Stimulated activated CD4-positive, alpha-beta T cell treated with anti-CD3 and anti-CD28 coated beads, Interleukin-12 subunit alpha, Interleukin-12 subunit beta, amount 100 ng/mL, for 24 hours (primary cell): ENCODE results near the gene SPDYC.
A peak's percentile ranks its signal among the peaks of the same experiment; 100 is the strongest.

ENCODE experiments used
- DNase-seq, 2 experiments: peaks; one replicate each; pipeline ENCODE4 v3.0.0-alpha.2; 2020; ENCODE audit warnings: low read depth in 2 of 2

Gene SPDYC, protein sequence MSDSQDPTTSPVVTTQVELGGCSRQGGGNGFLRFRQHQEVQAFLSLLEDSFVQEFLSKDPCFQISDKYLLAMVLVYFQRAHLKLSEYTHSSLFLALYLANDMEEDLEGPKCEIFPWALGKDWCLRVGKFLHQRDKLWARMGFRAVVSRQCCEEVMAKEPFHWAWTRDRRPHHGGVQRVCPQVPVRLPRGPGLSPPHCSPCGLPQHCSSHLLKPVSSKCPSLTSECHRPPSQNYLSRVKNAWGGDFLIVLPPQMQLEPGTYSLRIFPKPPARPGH

DNA sequence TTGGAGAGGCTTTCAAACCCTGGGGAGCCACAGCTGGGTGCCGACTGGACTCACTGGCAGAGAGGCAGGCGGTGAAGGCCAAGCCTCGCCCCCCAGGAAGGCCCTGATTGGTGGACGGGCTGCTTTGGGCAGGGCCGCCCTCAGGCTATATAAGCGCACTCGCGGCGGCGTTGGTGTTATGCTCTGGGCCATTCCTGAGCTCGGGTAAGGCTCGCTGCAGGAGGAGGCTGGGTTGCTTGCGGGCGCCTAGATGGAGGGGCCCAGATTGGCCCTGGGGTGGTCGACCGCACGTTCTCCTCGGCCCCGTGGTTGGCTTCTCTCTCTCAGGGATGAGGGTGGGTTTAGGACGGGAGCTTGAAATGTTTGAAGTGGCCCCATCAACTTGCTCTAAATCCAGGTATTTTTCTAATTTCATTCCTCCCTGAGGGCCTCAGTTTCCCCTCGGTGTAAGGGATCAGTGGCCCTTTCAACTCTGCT, at the start of gene SPDYC:
Gene SPDYC (plus strand): TSS at position 176 of the 477 bp plus-strand sequence. CDS start 1,125 bp downstream, outside the sequence.
- no peak for DNase-seq

DNA sequence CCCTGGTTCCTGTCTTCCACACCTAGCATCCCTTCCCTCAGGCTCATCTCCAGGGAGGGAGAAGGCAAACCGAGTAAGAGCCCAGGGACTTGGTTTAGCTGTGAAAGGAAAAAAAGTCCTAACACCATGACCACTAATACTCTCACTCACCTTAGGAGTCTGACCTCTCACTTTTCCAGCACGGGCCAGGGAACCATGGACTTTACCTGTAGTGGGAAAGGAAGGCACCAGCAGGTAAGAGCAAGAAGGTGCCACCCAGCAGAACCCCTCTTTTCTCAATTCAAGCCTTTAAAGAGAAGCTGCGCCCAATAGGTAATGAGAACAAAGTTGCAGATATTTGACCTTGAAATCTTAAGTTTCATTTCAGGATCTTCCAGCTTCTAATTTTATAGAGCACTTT, 49.2 kb upstream of the SPDYC start:
- no peak for DNase-seq

DNA sequence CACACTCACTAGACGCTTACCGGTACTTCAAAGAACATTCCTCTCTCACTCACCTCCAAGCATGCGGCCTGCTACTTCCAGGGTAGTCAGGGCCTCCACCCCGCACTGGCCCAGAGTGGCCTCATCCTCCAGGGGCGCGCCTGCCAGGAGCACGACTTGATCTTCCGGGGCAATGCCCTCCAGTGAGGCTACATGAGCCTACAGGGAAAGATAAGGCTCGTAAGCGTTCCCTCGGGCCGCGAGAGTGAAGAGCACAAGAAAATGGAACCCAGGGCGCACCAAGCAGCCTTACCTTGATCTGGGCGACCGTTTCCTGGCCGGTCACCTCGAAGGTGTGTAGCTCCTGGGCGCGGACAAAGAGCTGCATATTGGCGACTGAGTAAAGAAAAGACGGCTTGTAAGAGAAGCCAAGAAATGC, 48.6 kb upstream of the SPDYC start:
- no peak for DNase-seq

DNA sequence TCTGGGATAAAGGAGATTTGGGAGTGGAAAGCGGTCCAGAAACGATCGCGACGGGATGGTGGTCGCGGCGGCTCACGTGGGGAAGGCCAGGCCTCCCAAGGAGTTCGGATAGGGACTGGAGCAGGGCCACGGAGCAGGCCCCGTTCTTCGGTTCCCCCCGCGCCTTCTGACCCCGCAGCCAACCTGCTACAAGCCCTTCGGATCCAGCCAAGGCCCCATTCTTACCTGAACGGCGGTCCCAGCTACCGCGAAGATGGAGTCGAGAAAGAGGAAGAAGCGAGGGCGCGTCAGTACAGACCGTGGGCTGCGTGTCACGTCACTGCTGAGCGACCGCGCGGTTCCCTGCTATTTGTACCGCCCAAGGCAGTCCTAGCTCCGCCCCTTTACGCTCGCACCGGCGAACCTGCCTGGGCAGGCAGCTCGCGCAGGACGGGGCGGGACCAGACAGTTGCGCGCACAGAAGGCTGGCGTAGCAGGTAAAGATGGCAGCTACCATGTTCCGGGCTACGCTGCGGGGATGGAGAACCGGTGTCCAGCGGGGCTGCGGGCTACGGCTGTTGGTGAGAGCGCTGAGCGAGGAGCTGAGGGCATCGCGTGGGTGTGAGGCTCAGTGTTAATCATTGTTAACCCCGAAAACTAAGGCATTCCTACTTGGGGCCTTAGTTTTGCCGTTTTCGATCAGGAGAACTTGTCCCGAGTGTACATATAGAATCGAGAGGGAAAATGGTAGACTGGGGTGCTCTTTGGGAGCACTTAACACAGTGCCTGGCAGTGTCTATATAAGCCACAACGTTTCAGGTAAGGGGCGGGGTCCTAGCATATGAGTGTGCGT, 48.0 kb upstream of the SPDYC start, which contains the start of the genes FAU and MRPL49:
Gene FAU (minus strand): TSS at position 270 of the 832 bp plus-strand sequence. CDS start 321 bp downstream, outside the sequence.
Gene MRPL49 (plus strand): TSS at position 457 of the 832 bp plus-strand sequence. CDS start 26 bp downstream, at position 483.
- peak; percentile 96 to 99 for DNase-seq

DNA sequence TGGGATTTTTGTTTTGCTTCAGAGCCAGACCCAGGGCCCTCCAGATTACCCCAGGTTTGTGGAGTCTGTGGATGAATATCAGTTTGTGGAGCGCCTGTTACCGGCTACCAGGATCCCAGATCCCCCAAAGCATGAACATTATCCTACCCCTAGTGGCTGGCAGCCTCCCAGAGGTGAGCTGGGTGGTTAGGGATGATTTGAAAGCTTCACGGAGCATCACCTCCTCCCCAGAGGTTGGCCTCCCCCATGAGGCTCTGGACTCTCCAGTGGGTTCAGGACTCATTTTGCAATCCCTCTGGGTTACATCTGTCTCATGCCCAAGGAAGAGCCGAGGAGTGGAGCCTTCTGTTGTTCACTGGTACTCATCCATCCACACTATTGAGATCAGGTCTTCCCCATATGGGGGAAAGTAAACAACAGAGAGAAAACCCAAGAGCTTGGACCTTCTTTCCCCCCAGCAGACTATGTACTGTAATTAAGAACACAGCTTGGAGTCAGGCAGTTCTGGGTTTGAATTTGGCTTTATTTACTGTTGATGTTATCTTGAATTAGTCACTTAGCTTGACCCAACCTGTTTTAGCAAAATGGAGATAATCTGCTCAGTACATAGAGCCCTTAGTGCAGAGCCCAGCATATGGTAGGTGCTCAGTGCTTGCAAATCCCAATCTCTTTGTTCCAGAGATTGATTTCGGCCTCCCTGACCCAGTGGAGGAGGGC, 45.4 kb upstream of the SPDYC start:
- no peak for DNase-seq

DNA sequence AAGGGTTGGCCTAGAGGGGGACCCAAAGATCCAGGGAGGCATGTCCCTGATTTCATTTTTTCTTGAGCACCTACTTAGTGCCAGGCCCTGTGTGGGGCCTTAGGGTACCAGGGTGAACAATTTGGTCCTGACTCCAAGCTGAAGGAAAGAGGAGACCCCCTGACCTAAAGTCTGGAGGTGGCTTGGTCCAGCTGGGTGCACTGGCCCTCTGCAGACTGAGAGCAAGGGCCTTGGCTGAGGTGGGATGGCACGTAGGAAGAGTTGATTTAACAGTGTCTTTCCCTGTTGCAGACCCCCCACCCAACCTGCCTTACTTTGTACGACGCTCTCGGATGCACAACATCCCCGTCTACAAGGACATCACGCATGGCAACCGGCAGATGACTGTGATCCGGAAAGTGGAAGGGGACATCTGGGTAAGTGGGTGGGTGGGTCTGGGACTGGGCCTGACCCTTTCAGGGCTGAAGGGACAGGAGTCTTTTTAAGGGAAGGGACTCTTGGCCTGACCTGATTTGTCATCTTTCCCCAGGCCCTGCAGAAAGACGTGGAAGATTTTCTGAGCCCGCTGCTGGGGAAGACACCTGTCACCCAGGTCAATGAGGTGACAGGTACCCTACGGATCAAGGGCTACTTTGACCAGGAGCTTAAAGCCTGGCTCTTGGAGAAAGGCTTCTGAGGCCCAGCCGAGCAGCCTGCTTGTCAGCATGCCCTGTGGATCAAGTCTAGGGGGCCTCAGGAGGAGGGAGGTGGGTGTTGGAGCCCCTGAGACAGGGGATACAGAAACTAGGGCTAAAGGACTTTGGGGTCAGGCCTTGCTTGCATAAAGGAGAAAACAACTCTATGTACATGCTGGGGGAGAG, 44.6 kb upstream of the SPDYC start:
- DNase-seq: no peak

DNA sequence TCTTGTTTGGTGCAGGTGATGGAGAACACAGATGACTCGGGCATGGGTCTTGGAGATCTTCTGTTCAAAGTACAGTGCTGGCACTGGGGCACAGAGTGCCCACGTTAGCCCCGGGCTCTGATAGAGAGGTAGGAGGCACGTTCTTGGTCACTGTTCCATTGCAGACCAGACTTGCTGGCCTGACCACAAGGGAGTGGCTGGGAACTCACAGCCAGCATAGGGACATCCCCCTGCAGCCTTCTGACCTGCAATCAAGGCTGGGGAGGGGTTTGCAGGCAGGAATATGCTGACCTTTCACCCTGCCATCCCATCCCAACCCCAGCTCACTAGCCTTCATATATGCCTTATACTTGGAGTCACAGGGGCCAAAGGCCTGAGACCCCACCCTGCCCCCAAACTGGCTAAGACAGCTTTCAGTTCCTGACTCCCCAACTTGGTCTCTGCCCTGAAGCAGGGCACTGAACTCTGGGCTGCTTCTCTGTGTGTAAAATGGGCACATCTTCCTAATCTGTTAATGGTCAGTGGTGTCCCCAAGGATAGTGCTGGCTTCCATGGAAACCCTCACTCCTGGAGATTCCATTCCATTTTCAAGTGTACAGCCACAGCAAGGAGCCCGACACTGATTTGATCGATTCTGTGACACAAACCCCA, 43.3 kb upstream of the SPDYC start:
- DNase-seq: no peak

DNA sequence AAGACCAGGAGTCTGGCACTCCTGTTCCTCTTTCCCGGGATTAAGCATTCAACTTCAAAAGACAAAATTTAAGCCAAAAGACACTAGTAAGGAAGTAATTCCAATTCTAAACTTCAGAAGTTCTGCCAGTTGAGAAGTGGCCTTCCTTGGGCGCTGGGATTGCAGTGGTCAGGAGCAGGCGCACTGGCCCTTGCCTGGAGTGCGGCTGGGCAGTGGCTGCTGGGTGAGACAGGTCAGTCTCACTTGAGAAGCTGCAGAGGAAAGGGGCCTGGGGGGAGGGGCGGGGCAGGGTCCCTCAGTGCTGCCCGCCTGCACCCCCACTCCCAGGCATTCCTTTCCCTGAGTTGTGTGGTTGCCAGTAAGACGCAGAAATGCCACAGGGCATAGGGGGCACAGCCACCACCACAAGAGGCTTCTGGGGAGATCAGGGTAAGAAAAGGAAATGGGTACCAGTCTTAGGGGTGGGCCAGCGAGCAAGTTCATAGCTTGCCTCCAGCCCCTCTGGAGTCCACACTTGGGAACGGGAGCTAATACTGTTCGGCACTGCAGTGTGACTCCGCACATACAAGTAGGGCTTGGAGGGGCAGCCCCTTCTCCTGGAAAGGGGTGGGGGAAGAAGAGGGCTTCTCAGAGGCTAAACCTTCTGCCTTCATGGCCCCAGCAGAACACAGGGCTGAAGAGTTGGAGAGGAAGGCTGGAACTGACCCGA, 42.4 kb upstream of the SPDYC start:
- DNase-seq: no peak

DNA sequence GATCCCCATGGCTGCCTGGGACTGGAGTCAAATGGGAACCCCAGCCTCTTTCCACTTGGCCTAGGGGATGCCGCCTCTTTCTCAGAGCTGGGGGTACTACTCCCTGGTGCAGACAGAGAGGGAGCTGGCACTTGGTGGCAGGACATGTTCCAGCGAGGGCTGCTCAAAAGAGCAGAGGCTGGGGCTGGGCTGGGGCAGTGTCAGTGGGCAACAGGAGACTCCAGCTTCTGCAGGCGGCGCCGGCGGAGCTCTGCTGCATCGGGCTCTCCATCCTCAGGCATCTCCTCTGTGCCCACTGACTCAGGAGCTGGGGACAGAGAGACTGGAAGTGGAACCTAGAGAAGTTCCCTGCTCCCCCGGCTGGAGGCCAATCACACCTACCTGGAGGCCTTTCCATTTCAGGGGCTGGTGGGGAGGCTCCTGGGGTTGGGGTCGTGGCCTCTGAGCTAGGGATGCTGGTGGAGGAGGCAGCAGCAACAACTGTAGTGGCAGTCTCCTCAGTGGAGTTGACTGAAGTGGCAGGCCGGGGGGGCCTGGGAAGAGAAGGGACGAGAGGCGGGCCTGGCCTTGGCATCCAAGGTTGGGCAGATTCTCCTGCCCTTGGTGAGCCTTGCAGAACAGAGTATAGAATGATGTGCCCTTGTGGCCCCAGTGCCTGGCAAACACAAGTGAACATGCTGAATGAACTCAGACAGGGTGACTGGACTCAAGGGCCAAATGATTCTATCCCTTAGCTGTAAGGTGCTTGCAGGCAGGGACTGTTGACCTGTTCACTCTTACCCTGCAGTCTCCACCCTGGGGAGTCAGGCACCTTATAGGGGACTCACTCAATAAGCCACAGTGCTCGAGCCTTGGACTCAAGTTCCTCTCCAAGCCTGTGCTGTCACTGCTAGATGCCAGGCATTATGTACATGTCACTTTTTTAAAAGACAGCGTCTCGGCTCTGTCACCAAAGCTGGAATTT, 41.6 kb upstream of the SPDYC start:
- DNase-seq: no peak

DNA sequence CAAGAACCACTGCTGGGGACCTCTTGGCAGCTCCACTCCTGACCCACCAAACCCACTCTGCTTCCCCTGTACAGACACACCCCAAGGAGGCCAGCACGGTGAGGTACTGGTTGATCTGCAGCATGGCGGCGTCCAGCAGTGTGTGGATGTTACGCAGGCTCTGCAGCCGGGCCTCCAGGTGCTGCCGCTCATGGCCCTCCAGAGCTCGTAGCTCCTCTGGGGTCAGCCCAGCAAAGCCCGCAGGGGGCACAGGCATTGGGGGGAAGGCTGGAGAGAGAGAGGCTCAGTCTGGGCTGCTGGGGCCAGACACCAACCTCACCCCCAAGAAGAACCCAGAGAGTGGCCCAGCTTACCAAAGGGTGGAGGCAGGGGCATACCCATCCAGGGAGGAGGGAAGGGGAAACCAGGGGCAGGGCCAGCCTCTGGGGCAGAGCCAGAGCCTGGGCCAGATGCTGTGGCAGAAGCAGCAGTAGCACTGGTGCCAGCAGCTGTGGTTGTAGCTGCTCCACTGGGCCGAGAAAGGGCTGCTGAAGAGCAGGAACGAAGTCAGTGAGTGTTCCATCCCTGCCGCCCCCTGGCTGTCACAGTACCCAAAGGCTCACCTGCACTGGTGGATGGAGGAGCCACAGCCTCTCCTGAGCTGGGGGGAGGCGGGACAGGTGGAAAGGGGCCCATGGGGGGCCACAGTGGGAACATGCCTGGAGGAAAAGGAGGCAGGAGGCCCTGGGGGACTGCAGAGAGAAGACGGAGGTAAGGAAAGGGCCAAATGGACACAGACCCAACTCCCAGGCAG, 40.2 kb upstream of the SPDYC start:
- DNase-seq: no peak

DNA sequence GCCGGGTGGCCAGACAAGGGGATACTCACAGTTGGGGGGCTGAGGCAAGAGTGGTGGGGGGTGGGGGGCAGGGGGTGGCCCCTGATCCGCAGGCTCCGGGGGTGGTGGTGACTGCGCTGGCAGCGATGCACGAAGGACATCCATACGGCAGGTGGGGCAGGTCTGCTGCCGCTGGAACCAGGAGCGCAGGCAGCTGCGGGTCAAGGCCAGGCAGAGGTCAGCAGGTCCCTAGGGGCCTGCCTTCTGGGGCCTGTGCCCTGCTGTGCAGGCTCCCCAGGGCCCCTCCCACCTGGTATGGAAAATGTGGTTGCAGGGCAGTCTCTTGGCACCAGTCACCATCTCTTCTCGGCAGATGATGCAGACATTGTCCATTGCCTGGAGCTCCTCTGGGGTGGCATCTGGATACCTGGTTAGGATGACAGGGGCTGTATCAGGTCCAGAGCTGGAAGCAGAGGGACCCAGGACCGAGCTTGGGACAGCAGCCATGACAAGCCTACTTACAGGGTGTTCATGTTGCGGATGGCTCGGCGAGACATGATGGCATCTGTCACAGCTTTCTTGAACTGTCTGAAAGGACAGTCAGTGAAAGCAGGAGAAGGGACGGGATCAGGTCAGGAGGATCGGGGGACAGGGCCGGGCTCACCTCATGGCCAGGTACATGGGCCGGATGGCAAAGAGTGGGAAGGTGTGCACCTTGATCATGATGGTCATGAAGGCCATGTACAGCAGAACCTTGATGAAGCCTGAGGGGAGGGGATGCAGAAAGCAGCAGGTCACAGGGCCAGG, 39.2 kb upstream of the SPDYC start:
- DNase-seq: no peak

DNA sequence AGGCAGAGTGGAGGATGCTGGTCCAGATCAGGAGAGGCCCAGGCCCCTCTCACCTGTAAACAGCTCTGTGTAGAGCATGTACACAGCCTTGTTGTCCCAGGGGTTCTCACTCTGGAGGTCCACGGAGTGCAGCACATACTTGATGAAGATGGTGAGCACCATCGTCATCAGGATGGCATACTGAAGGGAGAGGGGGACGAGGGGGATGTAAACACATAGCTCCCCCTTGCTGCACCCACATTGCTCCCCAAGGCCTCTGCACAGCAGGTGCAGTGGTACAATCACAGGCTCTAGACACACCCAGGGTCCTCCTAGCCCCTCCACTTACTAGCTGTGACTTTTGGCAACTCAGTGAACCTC, 38.6 kb upstream of the SPDYC start:
- DNase-seq: no peak

DNA sequence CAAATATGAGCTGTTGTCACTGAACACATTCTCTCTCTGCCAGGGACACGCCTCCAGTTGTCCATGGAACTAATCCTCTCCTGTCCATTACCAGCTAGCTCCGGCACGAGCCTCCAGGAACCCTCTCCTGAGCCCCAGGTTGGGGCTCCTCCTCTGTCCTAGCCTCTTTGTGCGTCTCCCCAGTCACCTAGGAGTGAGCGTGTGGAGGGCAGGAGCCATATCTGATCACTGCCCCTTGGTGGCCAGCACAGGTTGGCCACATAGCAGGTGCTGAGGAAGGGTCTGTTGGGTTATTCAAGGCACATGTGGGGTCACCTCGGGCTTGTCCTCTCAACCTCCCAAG, 38.2 kb upstream of the SPDYC start:
- DNase-seq: no peak

DNA sequence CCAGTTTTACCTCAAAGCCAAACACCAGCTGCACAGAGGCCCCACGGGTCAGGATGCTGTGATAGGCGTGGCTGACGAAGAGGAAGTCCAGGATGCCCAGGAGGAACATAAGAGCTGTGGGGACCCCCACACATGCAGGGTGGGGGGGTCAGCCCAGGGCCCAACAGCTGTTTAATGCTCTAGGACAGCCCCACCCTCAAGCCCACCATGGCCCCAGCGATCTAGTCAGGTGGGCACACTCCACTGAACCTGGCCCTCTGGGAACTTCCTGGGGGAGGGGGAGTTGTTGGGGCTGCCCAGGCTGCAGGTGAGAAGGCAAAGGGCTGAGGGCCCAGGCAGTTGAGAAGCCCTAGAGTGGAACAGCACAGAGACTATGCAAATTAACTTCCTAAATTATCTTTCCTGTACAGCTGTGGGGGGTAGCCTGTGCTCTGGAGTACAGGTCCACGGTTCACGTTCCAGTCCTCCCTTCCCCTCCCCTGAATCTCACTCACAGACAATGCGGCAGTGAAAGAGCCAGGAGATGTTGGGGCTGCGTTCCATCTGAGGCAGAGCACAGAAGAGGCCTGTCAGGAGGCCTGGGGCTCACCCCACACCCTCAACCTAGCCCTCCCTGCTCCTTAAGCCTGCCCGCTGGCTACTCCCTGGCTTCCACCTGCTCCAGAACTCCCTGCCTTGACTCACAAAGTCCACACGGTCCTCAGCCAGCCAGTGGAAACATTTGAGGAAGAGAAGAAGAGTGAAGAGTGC, 37.6 kb upstream of the SPDYC start:
- DNase-seq: no peak

DNA sequence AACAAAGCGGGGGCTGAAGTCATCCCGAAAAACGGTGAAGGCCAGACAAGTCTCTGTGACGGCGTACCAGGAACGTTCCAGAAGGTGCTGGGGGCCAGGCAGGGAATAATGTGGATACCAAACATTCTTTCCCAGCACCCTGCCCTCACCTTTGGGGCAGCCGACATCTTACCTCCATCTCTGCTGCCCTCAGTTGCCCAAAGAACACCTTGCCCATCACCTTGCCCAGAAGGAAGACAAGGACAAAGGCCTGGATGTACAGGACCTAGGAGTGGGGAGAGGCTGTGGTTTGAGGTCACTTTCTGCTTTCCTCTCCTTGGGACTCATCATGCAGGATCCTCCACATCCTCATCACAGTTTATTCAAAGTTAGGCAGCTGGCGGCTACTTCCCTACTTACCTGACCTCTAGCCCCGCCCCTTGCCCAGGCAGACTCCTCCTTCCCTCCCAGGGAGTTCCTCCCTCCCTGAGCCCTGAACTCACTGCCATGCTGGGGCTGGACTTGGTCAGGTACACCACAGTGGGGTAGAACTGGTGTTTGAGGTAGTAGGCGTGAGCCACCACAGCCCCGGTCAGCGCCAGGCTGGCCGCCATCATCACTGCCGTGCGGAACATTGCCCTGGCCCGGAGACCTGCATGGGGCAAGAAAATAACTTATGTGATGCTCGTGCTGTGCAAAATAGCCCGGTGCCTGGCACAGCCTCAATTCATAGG, 36.9 kb upstream of the SPDYC start:
- peak in 1 of 2 experiments; percentile 66 for DNase-seq

DNA sequence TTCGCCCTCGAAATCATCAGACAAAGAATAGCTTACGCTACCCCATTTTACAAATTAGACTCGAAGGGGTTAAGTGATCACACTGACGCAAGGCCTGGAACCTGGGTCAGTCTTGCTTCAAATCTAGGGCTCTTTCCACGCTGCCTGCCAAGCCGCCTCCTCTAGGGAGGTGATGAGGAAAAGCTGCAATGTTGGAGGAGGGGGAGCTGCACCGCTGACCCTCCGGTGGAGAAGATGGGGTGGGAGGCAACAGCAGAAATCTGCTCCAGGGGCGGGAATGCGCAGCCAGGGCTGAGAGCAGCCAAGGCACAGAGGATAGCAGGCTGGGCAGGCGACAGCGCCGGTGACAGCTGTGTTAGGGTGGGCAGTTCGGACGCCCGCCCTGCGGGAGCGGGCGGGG, 36.3 kb upstream of the SPDYC start:
- no peak for DNase-seq
